Astrocyte of the spinal cord (primary cell): ENCODE data around the gene SYMPK.

Source experiments
- DNase-seq: peaks from one replicate; pipeline ENCODE4 v3.0.0; 2011; ENCODE audit warnings: low read depth, low spot score
- H3K4me3 ChIP-seq: 2 replicates; pipeline ENCODE4 v1.5.1; 2011; ENCODE audit warnings: low read depth, mild to moderate bottlenecking, low read length, moderate library complexity
- in situ Hi-C: cut with HindIII; loops from 2 replicates; pipeline ENCODE4 v1.10.0; 2017; ENCODE audit warnings: low sequenced_read_pairs
- TF ChIP-seq, protein P1 (sequence below): IDR thresholded peaks from 2 replicates; pipeline ENCODE4 v1.5.1; 2012; ENCODE audit warnings: low read depth, mild to moderate bottlenecking, low read length, inconsistent platforms

SYMPK gene

DNA sequence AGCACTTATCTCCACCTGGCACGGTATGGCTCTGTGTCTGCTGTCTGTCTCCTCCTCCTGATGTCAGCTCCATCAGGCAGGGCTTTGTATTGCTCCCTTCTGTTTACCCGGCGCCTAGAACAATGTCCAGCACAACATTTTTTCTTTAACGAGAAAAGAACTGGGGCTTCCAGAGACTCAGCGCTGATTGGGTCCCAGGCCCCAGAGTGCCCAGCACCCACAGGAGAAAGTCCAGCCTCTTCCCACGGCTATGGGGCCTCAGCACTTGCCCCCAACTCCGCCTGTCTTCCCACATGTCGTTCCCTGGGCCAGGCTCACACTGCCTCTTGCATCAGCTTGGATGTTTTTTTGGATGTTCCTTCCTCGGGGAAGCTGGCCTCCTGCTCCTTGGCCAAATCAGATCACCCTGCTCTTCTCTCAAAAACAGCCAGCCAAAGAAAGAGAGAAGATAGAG, 32.6 kb upstream of the SYMPK start:
- in situ Hi-C loops = no loop called here
- TF ChIP-seq, protein P1, sequence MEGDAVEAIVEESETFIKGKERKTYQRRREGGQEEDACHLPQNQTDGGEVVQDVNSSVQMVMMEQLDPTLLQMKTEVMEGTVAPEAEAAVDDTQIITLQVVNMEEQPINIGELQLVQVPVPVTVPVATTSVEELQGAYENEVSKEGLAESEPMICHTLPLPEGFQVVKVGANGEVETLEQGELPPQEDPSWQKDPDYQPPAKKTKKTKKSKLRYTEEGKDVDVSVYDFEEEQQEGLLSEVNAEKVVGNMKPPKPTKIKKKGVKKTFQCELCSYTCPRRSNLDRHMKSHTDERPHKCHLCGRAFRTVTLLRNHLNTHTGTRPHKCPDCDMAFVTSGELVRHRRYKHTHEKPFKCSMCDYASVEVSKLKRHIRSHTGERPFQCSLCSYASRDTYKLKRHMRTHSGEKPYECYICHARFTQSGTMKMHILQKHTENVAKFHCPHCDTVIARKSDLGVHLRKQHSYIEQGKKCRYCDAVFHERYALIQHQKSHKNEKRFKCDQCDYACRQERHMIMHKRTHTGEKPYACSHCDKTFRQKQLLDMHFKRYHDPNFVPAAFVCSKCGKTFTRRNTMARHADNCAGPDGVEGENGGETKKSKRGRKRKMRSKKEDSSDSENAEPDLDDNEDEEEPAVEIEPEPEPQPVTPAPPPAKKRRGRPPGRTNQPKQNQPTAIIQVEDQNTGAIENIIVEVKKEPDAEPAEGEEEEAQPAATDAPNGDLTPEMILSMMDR = no peak
- DNase-seq = no peak
- H3K4me3 ChIP-seq = no peak overlapping the region

DNA sequence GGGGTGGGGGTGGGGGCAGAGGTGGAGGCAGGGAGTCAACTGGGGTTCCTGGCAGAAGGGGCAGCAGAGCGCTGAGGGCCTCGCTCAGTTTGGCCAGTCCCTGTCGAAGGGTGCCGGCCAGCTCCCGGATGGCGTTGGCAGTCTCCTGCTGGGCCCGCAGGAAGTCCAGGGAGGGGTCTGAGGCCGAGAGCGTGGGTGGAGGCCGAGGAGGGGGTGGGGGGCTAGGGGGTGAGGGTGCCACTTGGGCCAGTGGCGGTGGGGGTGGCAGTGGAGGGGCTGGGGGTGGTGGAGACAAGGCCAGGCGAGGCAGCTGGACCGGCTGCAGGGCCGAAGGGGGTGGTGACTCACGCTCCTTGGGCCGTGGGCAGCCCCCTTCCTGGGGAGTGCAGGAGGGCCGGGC, 27.9 kb upstream of the SYMPK start:
- DNase-seq = no peak
- TF ChIP-seq, protein P1 = no peak
- in situ Hi-C loops = no loop called here
- H3K4me3 ChIP-seq = no peak overlapping the region

DNA sequence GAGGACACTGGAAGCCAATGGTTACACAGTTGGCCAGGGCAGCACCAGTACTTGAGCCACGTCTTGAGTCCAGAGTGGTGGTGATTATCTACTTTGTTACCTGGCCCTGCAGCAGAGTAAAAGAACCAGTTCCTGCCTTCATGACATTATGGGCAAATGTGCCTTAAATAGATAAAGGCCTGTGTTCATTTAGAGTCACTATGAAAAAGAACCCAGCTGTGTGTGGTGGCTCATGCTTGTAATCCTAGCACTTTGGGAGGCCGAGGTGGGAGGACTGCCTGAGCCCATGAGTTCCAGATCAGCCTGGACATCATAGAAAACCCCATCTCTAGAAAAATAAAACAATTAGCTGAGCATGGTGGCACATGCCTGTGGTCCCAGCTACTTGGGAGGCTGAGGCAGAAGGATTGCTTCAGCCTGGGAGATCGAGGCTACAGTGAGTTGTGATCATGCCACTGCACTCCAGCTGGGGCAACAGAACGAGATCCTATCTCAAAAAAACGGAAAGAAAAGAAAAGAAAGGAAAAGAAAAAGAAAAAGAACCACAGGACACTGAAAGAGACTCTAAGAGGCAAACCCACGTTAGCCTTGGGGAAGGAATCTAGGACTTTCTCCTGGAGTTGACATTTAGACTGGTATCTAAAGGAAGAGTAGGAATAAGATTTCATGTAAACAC, 26.4 kb upstream of the SYMPK start:
- DNase-seq = no peak
- TF ChIP-seq, protein P1 = no peak
- in situ Hi-C loops = no loop called here
- H3K4me3 ChIP-seq = no peak overlapping the region

DNA sequence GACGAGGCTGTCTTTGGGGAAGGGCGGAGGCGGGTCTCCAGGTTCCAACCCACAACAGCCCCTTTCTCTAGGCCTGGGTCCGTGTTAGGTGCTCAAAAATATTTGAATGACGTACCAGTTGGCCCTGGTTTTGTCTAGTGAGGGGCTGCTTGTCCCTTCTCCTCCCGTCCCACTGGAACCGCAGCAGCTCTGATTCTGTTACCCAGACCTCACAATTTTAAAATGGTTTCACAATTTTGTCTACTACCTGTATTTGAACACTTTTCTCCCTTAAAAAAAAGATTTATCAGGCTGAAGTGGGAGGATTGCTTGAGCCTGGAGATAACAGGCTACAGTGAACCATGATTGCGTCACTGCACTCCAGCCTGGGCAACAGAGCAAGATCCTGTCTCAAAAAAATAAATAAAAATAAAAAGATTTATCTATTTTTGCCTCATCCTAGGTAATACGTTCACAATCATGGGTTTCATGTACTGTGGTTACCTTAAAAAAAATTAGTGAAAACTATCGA, 24.3 kb upstream of the SYMPK start:
- in situ Hi-C loops = no loop called here
- TF ChIP-seq, protein P1 = no peak
- DNase-seq = no peak
- peak overlapping the region; percentile 62 for H3K4me3 ChIP-seq

DNA sequence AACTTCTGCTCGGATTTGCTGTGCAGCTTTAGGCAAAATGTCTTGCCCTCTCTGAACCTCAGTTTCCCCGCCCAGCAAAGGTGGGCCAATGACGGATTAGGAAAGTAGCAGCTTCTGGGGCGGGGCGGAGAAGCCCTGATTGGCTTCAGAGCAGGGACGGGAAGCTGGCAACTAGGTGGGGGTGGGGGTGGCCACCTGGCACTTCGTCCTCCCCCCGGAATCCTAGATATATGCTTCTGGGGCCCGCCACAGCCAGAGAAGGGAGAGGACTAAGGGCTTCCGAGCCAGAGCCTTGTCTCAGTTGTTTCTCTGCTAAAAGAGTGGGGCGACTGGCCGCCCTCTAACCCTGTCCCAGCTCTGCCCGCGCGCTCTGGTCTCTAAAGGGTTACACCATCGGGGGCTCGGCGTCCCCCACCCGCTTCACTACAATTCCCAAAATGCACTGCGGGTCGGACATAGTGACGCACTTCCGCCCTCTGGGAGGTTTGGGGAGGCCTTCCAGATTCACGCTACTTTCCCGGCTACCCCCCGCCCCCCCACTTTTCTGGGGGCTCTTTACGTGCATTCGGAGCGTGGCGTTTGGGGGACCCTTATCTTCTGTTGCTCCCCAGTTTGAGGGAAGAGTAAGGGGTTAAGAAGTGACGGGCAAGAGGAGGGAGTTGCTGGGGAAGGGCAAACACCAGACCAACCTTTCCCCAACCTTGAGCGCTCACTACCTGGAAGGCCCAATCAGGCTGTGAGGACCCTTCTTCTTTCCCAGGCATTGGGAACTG, 23.7 kb upstream of the SYMPK start:
- TF ChIP-seq, protein P1 = no peak
- in situ Hi-C loops = no loop called here
- DNase-seq = peak; percentile 96
- H3K4me3 ChIP-seq = peak overlapping the region; percentile 62

DNA sequence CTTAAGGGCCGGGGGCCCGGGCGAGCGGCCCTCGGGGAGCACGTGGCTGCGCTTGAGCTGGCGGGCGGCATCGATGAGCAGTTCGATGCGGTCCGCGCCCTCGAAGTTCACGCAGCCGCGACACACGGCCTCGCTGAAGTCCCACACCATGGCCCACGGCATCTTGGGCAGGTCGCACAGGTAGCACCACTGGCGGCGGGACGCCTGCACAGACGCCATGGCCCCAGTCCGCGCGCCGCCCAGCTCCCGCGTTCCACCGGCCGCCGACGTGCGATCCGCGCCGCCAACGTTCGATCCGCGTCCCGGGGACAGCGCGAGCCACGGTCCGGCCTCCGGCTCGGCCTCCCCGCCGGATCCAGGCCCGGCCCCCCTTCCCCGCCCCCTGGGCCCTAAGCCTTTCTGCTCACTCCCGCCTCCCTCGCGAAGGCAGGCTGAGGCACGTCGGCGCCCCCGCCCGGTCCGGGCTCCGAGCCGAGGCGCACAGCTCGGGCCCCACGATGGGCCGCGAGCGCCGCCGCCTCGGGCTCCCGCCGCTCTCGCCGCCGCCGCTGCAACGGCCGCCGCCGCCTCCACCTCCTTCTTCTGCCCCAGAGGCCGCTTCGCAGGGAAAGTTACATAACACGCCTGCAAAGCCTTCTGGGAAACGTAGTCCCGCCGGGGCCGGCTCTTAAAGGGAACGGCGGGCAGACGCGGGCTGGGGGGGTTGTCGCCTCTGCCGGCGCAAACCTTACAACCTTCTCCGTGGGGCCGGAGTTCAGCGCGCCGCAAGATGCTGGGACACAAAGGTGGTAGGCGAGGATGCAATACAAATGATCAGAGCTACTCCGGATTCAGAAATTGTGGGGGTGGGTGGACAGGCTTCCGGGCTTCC, 22.8 kb upstream of the SYMPK start, which contains the start of gene IRF2BP1:
Gene IRF2BP1 (minus strand): TSS at position 586 of the 871 bp plus-strand sequence. CDS start 367 bp downstream, at position 219.
- in situ Hi-C loops = no loop called here
- peak; percentile 95 for DNase-seq
- H3K4me3 ChIP-seq = peak within 1 kb of the TSS; percentile 62
- TF ChIP-seq, protein P1 = no peak
